Ovary (tissue), 3 donors: ENCODE measurements around the gene PABPC1L.

ENCODE experiments used
- EP300 ChIP-seq: sonication (generic); formaldehyde crosslinking; IDR thresholded peaks from one replicate; pipeline ENCODE4 v1.6.1; 2017; ENCODE audit warnings: antibody characterized with exemption
- TF ChIP-seq, protein P1 (sequence below), 3 donors: fragments of 450-650 bp in 2 of 3; fragments of 200-600 bp in 1 of 3; IDR thresholded peaks; one replicate each; pipeline versions ENCODE4 v1.5.1 to v1.8.0; 2016 to 2022; ENCODE audit warnings: antibody characterized with exemption in 3 of 3, mild to moderate bottlenecking in 1 of 3
- donor health status: DM: no; HTN: no; CAD: no.

DNA sequence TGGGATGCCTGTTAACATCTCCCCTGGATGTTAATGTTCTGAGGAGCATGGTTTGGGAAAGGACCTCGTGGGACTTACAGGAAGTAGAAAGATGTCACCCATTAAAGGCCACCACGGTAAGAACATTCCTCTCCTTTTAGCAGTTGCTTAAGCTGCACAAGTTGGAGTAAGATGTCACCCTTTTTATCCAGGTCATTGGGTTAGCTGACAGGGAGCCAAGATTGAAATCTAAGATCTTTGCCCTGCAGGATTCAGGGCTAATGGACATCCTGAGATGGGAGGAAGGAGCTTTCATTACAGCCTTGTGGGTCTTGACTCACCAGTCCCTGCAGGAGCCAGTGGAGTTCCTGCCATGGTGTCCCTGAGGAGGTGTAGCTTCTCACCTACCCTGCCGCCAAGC, 22.1 kb downstream of the PABPC1L start:
- TF ChIP-seq, protein P1, sequence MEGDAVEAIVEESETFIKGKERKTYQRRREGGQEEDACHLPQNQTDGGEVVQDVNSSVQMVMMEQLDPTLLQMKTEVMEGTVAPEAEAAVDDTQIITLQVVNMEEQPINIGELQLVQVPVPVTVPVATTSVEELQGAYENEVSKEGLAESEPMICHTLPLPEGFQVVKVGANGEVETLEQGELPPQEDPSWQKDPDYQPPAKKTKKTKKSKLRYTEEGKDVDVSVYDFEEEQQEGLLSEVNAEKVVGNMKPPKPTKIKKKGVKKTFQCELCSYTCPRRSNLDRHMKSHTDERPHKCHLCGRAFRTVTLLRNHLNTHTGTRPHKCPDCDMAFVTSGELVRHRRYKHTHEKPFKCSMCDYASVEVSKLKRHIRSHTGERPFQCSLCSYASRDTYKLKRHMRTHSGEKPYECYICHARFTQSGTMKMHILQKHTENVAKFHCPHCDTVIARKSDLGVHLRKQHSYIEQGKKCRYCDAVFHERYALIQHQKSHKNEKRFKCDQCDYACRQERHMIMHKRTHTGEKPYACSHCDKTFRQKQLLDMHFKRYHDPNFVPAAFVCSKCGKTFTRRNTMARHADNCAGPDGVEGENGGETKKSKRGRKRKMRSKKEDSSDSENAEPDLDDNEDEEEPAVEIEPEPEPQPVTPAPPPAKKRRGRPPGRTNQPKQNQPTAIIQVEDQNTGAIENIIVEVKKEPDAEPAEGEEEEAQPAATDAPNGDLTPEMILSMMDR (IDR thresholded peaks at IDR 0.05): no peak
- no peak for TF ChIP-seq EP300
